ENCODE measurements around the gene UTS2R. TPM values are rescaled to one million over a fixed set of nuclear protein-coding genes. Genes with fewer than 3 reads are reported as not detected.

UTS2R gene
- total and polyA plus RNA-seq, 2 of the 4 experiments (the other 2 are of a cell fraction), result not detected

DNA sequence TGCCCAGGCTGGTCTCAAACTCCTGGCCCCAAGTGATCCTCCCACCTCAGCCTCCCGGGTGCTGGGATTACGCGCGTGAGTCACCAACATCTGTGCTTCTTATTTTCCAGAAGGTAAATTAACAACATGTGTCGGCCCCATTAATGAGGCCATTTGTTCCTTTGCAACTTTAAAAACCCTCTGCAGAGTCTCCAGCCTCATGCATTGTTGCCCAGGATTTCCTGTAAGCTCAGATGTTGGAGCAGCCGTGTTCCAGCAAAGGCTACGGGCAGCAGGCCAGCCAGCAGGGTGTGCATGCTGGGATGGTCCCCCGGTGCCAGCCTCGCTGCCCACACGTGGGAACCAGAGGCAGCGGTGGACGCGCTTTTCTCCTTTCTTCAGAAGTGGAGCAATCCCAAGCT lies 27.5 kb downstream of the UTS2R start:
- no peak overlapping the region for H2BK20ac ChIP-seq (ENCODE audit: low read depth, low read length)
- ChIA-PET POLR2A (ENCODE audit: unreplicated experiment) (no interaction called here), CTCF (no interaction called here)
- H3K79me1 ChIP-seq (ENCODE audit: low read depth in 1 of 2, low read length in 2 of 2), result no peaks in the 10 kb centered on the region
- H4K20me1 ChIP-seq (ENCODE audit: insufficient read depth, low read length), result peaks cover 7% of the 10 kb centered on the region
- no peak overlapping the region for H3K27ac ChIP-seq (ENCODE audit: insufficient read depth, low read length)
- intact Hi-C loops (cut with micrococcal nuclease) (no loop called here), in situ Hi-C loops (cut with MboI; ENCODE audit: low sequenced_read_pairs) (no loop called here), dilution Hi-C loops (cut with HindIII; ENCODE audit: low sequenced_read_pairs, unreplicated experiment) (no loop called here)
- peak; percentile 50 for DNase-seq
- H3K14ac ChIP-seq (replicated peaks; ENCODE audit: low read depth, low read length), result no peak overlapping the region
- peaks cover 12% of the 10 kb centered on the region for H3K4me1 ChIP-seq (ENCODE audit: control insufficient read depth, insufficient read depth, low read length)
- no peak overlapping the region for H2AK5ac ChIP-seq (ENCODE audit: low read depth, low read length)
- H2BK120ac ChIP-seq (ENCODE audit: low read depth, low read length), result no peak overlapping the region
- ATAC-seq (ENCODE audit: low read depth), result no peak
- H3K4ac ChIP-seq (ENCODE audit: low read depth, low read length), result no peak overlapping the region
- H2BK15ac ChIP-seq (ENCODE audit: low read depth, low read length), result no peak overlapping the region
- peaks cover 6% of the 10 kb centered on the region; the same call in 1 of the 2 replicates for H3K36me3 ChIP-seq (ENCODE audit: control insufficient read depth, insufficient read depth, low read length)
- H4K8ac ChIP-seq (ENCODE audit: low read depth in 2 of 2, low read length in 2 of 2), result no peak overlapping the region
- no peak overlapping the region for H3K18ac ChIP-seq (ENCODE audit: low read depth, low read length)
- 69% methylated on average over 9 of the region's 13 CpGs; no CpG with 5 or more reads in 1 of the 2 experiments for WGBS, 2 experiments (ENCODE audit: extremely low coverage in 2 of 2, insufficient read length in 1 of 2)
- BruUV-seq (replicated peaks), result no TSS peak
- H3K4me2 ChIP-seq (ENCODE audit: low read depth, low read length), result no peak overlapping the region
- no peak overlapping the region for H2AFZ ChIP-seq (replicated peaks; ENCODE audit: low read length, poor library complexity)
- H3K9me3 ChIP-seq (ENCODE audit: control insufficient read depth, insufficient read depth, low read length), result no peaks in the 10 kb centered on the region
- H3K4me3 ChIP-seq (ENCODE audit: insufficient read depth, low read depth, low read length), result no peak overlapping the region
- H2AK9ac ChIP-seq (replicated peaks; ENCODE audit: low read depth, low read length, poor library complexity), result peak overlapping the region; percentile 79
- no peaks in the 10 kb centered on the region for H3K27me3 ChIP-seq (ENCODE audit: control insufficient read depth, insufficient read depth, low read length)
- H2BK5ac ChIP-seq (ENCODE audit: low read depth, low read length, poor library complexity, severe bottlenecking), result no peak overlapping the region
- TF ChIP-seq MAFK (IDR thresholded peaks at IDR 0.05; ENCODE audit: low read depth, low read length) (no peak), RFX5 (IDR thresholded peaks at IDR 0.05; ENCODE audit: low read depth, low read length) (no peak), FOS (IDR thresholded peaks at IDR 0.05; ENCODE audit: low read depth, low read length) (no peak), CEBPB (IDR thresholded peaks at IDR 0.05; ENCODE audit: low read depth, low read length) (no peak), NFE2L2 (IDR thresholded peaks at IDR 0.05; ENCODE audit: low read depth, low read length) (no peak), CHD1 (IDR thresholded peaks at IDR 0.05; ENCODE audit: low read depth, low read length) (no peak), MAZ (IDR thresholded peaks at IDR 0.05; ENCODE audit: borderline replicate concordance, low read depth, low read length) (no peak), MXI1 (IDR thresholded peaks at IDR 0.05; ENCODE audit: borderline replicate concordance, low read depth, low read length) (no peak)
- H3K9me1 ChIP-seq (ENCODE audit: insufficient read depth, low read length), result no peaks in the 10 kb centered on the region
- no peak overlapping the region for H3K23ac ChIP-seq (ENCODE audit: low read depth, low read length)
- H3K9ac ChIP-seq (ENCODE audit: low read depth, low read length), result no peak overlapping the region
- no peak overlapping the region for H4K91ac ChIP-seq (ENCODE audit: insufficient read depth, low read depth, low read length)
- H3K56ac ChIP-seq (ENCODE audit: extremely low read depth, insufficient read depth, low read length), result no peak overlapping the region
- H4K5ac ChIP-seq (ENCODE audit: low read depth, low read length), result no peak overlapping the region

All from IMR-90 (cell line).